OCI-M1 (cell line): ENCODE results near the gene DNALI1.
A peak's percentile ranks its signal among the peaks of the same experiment; 100 is the strongest.

Source experiments
- DNase-seq: peaks from one replicate; lab custom pipeline; 2025; lab: John Stamatoyannopoulos, UW

DNALI1 gene

GRCh38 chr1:37602750-37603694, 46.3 kb downstream of the DNALI1 start:
- DNase-seq, result peak; percentile 69

- DNase-seq, result no peak
These were observed 48.4 kb downstream of the DNALI1 start for GRCh38 chr1:37605061-37605650.

GRCh38 chr1:37605806-37606474, 49.2 kb downstream of the DNALI1 start:
- no peak for DNase-seq

- peak; percentile 11 for DNase-seq
These were observed 49.9 kb downstream of the DNALI1 start for GRCh38 chr1:37606481-37607263.

GRCh38 chr1:37609002-37609401, 52.3 kb downstream of the DNALI1 start:
- DNase-seq, result peak; percentile 21

GRCh38 chr1:37609994-37610393, 53.3 kb downstream of the DNALI1 start:
- DNase-seq, result no peak

GRCh38 chr1:37612186-37612585, 55.4 kb downstream of the DNALI1 start:
- DNase-seq, result no peak

GRCh38 chr1:37614105-37614504, 57.4 kb downstream of the DNALI1 start:
- no peak for DNase-seq

- DNase-seq, result no peak
These were observed 59.6 kb downstream of the DNALI1 start for GRCh38 chr1:37616330-37616729.
